Measurements from ENCODE around the gene SPEF1. TPM values are rescaled to one million over a fixed set of nuclear protein-coding genes. Genes with fewer than 3 reads are reported as not detected.

Gene SPEF1
- total and polyA plus RNA-seq, 10 of the 15 experiments (the other 5 are each of a cell fraction or from before 2014, with no cell fraction given): 0.12 TPM; not detected in 9

DNA sequence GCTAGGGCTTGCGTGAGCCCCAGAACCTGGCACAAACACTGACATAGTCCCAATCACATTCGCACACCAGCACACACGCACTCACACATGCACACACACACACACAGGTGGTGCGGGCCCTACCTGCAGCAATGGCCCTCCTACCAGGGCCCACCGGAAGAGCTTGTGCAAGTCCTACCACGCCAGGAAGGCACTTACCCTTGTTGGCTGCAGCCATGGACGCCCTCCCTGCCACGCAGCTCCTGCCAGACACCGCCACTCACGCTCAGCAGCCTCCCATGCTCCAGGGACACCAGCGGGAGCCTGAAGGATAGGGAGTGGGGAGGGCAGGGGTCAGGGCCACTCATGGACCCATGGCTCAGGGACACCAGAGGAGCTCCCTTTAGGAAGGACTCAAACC lies 21.4 kb downstream of the SPEF1 start (continued):
- no peak for TF ChIP-seq POLR2AphosphoS5 (IDR thresholded peaks at IDR 0.05; ENCODE audit: low read length)
- TF ChIP-seq SIX5 (IDR thresholded peaks at IDR 0.05; ENCODE audit: low read depth, low read length, severe bottlenecking): no peak
- TF ChIP-seq TCF7 (IDR thresholded peaks at IDR 0.05; ENCODE audit: borderline replicate concordance): no peak
- no peak for TF ChIP-seq RBBP5 (conservative IDR thresholded peaks at IDR 0.05)
- no peak for TF ChIP-seq ETV6 (conservative IDR thresholded peaks at IDR 0.05 in 1 of 2, IDR thresholded peaks at IDR 0.05 in 1 of 2; ENCODE audit: borderline replicate concordance in 1 of 2, low read depth in 1 of 2)
- no peak for TF ChIP-seq SUZ12 (IDR thresholded peaks at IDR 0.05; ENCODE audit: unreplicated experiment)
- TF ChIP-seq CBFB (IDR thresholded peaks at IDR 0.05; ENCODE audit: low read depth): no peak
- no peak for TF ChIP-seq MTA3 (IDR thresholded peaks at IDR 0.05; ENCODE audit: borderline replicate concordance, low read length)
- TF ChIP-seq TARDBP (IDR thresholded peaks at IDR 0.05; ENCODE audit: borderline replicate concordance): no peak
- no peak for TF ChIP-seq CBX5 (IDR thresholded peaks at IDR 0.05; ENCODE audit: low read depth)

DNA sequence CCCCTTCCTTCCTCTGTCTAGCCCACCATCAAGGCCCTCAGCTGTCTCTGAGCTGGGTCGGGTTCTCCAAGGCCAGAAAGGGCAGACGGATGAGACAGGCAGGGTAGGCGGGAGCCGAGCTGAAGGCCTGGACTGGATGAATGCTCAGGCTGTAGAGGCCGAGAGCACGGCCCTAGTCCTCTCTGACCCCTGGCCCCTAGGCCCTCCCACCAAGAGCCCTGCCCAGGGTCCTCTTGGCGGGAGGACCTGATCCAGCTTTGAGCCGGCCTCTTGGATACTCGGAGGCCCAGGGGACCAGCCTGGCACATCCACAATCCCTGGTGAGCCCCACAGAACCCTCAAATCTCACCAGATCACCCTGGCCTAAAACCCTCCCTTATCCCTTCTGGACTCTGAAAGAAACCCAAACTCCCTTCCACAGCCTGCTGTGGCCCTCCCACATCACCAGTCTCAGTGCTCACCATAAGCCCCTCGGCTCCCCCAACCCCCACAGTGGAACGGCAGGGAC lies 21.9 kb downstream of the SPEF1 start:
- no peak overlapping the region for H3K4me3 ChIP-seq
- no peak for TF ChIP-seq TCF3 (IDR thresholded peaks at IDR 0.05; ENCODE audit: borderline replicate concordance, insufficient read depth, low read depth, low read length)
- no peak for TF ChIP-seq KDM1A (IDR thresholded peaks at IDR 0.05; ENCODE audit: borderline replicate concordance)
- no peak for TF ChIP-seq NRF1 (conservative IDR thresholded peaks at IDR 0.05; ENCODE audit: low read depth, low read length)
- no peak for TF ChIP-seq GATAD2B (conservative IDR thresholded peaks at IDR 0.05; ENCODE audit: low read depth)
- no peak for TF ChIP-seq SREBF1 (IDR thresholded peaks at IDR 0.05; ENCODE audit: low read length)
- no peak for TF ChIP-seq CBX5 (IDR thresholded peaks at IDR 0.05; ENCODE audit: low read depth)
- 94% methylated on average over 11 of the region's 11 CpGs for WGBS (ENCODE audit: insufficient coverage, insufficient replicate concordance, low lambda C conversion rate, missing lambda C conversion rate)
- H3K4me1 ChIP-seq (ENCODE audit: control insufficient read depth, insufficient read depth, low read length): peaks cover 5% of the 10 kb centered on the region; the same call in 1 of the 2 replicates
- no peak overlapping the region for H2AFZ ChIP-seq (ENCODE audit: control insufficient read depth, low read depth, low read length)
- FAIRE-seq (no peak), ATAC-seq (no peak), DNase-seq (ENCODE audit: low read depth, low spot score) (no peak)
- no peaks in the 10 kb centered on the region for H3K27me3 ChIP-seq (replicated peaks in 1 of 2; ENCODE audit: control insufficient read depth in 2 of 2, insufficient read depth in 2 of 2, low read length in 1 of 2)
- no peaks in the 10 kb centered on the region for H3K79me2 ChIP-seq (ENCODE audit: control insufficient read depth, insufficient read depth, low read length)
- POLR2A ChIA-PET: no interaction called here
- RAD21 ChIA-PET (ENCODE audit: unreplicated experiment): no interaction called here
- no peaks in the 10 kb centered on the region for H3K9me3 ChIP-seq (replicated peaks; ENCODE audit: control insufficient read depth, insufficient read depth, low read length)
- SMC1A ChIA-PET (ENCODE audit: uncharacterized antibody, unreplicated experiment): no interaction called here
- intact Hi-C loops (cut with micrococcal nuclease; ENCODE audit: unreplicated experiment) (no loop called here), in situ Hi-C loops (cut with MboI) (no loop called here)
- H3K27ac ChIP-seq (ENCODE audit: control insufficient read depth, insufficient read depth): no peak overlapping the region
- CTCF ChIA-PET: interaction anchor here (1.6 to 3.3 kb wide), 2 partner anchors 9 to 96 kb away, joined by 4 to 29 read pairs; partner anchors contain the start of gene ADISSP
- H3K4me2 ChIP-seq (ENCODE audit: control insufficient read depth, insufficient read depth): no peak overlapping the region
- BruUV-seq (replicated peaks): no TSS peak
- H4K20me1 ChIP-seq (ENCODE audit: control insufficient read depth, insufficient read depth): no peaks in the 10 kb centered on the region
- H3K9ac ChIP-seq (ENCODE audit: control insufficient read depth, insufficient read depth, low read length): no peak overlapping the region
- peaks cover 0 to 2% of the 10 kb centered on the region in 2 experiments; a peak in 1 of 4 replicates for H3K36me3 ChIP-seq (ENCODE audit: control insufficient read depth in 2 of 2, insufficient read depth in 2 of 2, low read length in 1 of 2)
